GM19193 (cell line): ENCODE data around the gene FOXJ2.

ENCODE experiments used
- POLR2A ChIP-seq: IDR thresholded peaks from 4 replicates; pipeline ENCODE4 v1.6.1; 2011; ENCODE audit not compliant: insufficient read depth, insufficient read length; ENCODE audit errors: extremely low read depth

FOXJ2 gene

DNA sequence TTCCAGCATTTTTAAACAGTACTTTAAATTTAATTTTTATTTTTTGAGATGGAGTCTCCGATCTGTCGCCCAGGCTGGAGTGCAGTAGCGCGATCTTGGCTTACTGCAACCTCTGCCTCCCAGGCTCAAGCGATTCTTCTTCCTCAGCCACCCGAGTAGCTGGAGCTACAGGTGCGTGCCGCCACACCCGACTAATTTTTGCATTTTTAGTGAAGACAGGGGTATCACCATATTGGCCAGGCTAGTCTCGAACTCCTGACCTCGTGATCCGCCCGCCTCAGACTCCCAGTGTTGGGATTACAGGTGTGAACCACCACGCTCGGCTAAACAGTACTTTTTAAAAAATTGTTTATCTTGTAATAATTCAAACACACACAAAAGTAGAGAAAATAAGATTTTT, 4.2 kb upstream of the FOXJ2 start:
- no peak for TF ChIP-seq POLR2A

DNA sequence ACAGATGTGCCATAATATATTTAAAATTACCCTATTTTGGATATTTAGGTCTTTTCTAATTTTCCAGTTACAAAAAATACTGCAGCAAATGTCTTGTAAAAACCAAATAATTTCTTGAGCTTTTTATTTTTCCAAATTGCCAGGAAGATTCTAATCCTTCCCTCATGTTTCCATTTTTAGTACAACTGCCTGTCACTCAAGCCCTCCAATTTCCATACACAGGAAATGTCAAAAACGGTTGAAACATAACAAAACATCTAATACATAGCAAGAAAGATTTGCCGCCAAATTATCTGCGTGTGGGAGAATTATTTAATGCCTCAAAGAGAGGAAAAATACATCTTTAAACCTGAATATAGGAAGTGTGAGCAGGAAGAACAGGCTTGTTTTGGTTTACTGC, 2.3 kb upstream of the FOXJ2 start:
- TF ChIP-seq POLR2A: no peak

DNA sequence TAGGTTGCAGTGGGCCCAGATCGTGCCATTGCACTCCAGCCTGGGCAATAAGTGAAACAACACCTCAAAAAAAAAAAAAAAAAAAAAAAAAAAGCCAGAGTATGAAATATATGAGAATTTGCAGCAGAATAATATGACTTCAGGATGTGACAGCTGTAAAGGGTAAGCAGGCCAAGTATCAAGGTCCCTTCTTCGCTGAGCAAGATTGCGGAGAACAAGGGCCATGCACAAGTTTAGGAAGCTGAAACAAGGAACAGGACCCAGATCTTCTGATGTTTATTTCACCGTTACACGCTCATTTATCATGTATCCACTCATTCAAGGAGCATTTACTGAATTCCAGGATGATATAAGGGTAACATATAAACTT, 659 bp upstream of the FOXJ2 start:
- TF ChIP-seq POLR2A: no peak

DNA sequence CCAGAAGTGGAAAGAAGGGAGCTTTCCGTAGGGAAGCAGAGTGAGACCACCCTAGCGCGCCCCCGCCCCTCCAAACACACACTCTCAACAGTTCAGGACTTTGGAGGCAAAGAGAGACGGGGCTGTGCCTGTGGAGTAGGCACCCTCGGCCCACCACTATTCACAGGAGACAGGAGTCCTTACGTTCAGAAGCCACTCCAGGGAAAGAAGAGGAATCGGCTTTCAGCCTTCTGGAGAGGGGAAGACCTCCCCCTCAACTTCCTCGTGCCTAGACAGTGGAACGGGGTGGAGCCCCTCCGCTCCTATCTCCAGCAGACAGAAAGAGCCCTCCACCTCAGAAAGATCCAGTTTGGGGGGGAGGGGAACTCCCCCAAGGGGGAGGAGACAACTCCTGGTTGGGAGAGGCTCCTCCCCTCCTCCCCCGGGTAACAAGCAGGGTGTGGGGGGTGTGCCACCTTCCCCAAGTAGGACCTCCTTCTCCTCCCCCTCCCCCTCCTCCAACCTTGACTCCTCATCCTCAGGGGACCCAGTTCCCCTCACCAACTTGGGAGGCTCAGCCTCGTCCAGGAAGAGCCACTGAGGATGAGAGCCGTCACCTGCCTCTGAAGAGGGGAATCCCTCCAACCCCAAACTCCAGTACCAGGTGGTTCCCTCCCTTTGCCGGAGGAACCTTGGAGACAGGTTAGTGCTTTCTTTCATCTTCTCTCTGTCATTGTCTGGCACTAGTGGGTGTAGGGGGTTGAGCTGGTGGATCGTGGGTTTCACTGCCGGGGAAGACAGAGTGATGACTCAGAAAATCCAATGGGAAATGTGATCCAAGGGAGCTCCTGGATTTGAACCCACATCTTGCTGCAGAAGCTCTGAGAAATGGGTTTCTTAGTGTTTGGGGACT, 883 bp downstream of the FOXJ2 start:
- TF ChIP-seq POLR2A: no peak

DNA sequence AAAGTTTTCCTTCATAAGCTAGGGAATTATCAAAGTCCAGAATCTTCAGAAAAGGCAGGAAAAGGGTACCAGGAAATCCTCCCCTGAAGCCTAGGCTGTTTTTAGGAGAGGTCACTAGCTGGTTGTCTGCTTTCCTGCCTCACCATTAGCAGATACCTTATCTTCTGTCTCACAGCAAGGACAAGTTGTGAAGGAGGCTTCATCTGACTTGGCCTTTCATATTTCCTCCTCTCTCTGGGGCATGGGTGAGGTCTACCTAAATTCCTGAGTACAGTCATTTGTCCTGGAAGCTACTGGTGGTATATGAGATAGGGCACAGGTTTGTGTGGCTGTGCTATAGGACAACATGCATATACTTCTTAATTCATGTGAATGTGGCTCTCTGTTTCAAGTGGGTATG, 2.3 kb downstream of the FOXJ2 start:
- TF ChIP-seq POLR2A: no peak

DNA sequence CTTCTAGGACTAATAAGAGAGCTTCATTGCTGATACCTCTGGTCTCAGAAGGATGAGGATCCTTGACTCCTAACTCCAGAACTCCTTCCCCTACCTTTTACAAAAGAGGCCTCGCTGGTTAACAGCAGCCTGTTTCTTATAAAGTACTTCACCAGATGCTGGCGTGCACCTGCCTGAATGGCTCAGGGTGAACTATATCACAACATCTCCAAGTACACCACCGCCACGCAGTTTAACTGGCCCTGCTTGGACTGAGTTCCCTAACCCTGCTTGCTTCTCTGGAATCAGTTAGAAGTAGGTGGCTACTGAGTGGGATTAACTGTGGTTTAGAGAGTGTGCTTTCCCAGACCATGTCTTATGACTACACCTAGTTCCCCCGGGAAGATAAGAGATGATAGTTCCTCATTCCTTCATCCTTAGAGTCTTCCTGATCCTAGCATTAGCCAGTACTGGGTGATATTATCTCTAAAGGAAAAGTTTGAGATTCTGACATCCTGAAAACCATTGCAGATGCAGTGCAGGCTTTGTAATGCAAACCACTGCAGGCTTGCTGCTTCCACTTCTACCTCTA, 3.0 kb downstream of the FOXJ2 start:
- no peak for TF ChIP-seq POLR2A

DNA sequence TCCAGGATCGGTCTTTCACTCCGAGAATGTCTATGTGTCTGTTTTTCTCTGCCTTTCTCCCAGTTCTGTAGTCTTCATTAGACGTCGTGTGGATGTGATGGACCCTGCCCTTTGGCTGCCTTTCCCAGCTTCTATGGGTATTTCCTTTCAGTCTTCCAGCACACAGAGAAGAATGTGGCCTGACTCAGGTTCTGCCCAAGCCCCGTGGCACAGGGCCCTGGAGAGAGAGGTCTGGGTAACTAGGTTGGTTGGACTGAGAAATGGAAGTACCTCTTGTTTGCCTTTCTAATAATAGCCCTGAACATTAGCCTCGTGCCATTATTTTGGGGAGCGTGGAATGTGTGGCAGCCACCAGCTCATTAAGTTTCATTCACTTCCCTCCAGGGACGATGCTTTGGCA, 3.8 kb downstream of the FOXJ2 start:
- TF ChIP-seq POLR2A: no peak

DNA sequence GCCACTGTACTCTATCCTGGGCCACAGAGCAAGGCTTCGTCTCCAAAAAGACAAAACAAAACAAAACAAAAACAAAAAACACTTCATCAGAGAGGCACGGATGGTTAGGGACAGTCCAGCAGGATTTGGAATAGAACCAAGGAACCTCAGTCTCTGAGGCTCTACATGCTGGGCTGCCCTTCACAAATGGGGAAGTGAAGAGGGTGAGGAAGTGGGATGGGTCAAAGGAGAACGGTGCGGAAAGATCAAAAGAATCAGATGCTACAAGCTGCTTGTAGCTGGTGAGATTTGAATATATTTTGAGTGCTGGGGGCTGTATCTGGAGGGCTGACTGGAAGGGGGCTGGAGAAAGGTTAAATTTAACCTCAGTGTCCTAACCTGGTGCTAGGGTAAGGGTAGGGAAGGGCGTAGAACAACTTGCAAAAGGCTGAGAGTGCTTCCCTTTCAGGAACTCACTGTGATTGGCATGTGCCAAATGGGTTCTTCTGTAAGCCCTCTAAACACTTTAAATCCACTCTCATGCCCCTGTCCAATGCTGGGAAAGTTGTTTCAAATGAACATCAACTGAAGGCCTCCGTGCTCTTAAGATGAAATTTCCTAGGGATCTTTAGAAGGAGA, 4.6 kb downstream of the FOXJ2 start:
- no peak for TF ChIP-seq POLR2A

DNA sequence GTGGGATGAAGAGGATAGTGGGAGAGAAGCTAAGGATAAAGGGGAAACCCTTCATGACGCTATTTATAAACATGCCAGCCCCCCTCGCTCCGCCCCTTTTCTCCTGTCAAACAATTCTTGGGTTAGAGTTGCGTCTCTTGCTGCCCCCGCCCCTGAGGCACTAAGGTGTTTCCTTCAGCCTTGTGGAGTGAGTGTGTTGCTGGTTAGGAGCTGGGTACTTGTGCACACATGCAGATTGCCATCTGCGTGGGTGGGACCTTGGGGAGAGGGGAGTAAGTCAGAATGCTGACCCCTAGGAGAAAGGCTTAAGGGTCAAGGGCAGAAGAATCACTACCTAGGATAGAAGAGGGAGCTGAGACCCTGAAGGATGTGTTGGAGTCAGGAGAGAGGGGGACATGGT, 5.4 kb downstream of the FOXJ2 start:
- TF ChIP-seq POLR2A: no peak

DNA sequence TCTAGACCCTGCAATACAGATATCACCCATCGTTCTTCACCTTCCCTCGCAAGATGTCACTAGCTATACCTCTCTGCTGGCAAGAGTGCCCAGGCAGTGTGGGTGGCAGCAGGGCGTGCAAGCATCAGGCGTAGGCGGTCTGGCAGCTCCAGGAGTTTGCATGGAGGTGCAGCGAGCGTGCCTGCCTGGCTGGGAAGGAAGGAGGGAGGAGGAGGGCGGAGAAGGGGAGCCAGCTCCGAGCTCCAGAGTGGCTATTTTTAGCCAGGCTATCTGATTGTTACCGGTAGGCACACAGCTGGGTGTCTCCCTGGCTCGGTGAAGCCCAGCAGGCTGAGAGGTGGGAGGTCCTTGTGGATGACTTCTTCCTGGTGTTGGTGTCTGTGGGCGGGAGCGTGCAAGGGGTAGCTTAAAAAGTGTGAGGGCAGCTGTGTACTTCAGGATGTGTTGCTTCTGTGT, 6.2 kb downstream of the FOXJ2 start:
- TF ChIP-seq POLR2A: no peak

DNA sequence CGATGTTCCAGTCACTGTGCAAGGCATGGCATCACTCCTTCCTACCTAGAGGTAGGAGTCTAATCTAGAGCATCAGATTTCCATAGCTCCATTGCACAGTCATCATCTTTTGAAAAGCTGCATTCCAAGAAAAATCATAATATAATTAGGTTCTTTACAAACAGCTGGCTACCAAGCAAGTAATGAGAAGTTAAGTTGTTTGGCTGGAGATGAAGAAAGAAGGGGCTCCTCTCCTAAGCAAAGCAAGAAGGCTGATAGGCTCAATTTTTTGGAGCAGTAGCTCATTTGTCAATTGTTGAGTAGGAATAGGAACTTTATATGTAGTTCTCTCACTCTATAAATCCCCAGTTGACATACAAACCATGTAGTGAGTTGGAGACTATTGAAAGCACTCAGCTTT, 8.3 kb downstream of the FOXJ2 start:
- no peak for TF ChIP-seq POLR2A

DNA sequence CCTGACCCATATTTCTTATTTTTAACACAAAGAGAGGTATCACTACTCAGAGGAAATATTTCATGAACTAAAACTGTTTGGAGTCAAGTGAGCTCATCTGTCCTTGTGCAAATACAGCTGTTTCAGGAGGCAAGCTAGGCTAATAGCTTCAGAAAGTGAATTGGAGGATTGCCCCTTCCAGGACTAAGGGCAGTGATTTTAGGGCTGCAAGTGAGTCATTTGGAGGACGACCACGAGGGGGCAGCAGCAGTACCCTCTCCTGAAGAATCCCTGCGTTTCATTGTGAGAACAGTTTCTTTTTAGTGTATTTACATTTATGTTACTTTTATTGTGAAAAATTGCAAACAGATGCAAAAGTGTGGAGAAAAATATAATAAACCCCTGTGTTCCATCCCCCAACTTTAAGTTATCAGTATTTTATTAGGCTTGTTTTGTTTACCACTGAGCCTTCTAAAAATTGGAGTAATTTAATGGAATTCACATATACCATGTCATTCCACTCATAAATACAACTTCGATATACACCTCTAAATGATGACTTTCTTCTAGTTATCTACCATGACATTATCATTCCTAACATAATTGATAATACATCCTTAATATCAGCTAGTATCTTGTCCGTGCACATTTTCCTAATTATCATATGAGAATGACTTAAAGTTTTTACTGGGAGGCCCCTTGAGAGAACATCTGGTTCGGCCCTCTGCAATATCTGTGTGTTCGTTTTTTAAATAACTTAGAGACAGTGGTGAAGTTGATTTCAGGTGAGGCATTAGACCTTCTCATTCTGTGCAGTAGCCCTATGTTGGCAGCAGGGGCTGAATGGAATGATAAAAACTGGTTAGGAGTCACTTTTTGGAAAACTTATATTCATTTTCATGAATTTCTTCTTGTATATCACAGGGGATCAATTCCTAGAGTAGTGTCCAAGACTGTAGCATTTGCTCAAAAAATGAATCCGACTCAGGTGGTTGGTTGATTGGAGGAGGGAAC, 13.7 kb downstream of the FOXJ2 start:
- no peak for TF ChIP-seq POLR2A

DNA sequence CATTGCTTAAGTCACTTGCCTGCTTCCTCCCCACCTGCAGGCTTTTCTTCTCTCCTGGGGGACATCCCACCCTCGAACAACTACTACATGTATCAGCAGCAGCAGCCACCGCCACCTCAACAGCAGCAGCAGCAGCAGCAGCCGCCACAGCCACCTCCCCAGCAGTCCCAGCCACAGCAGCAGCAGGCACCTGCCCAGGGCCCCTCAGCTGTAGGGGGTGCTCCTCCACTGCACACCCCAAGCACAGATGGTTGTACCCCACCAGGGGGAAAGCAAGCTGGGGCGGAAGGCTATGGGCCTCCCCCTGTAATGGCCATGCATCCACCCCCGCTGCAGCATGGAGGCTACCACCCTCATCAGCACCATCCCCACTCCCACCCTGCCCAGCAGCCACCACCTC, 15.3 kb downstream of the FOXJ2 start:
- TF ChIP-seq POLR2A: no peak

DNA sequence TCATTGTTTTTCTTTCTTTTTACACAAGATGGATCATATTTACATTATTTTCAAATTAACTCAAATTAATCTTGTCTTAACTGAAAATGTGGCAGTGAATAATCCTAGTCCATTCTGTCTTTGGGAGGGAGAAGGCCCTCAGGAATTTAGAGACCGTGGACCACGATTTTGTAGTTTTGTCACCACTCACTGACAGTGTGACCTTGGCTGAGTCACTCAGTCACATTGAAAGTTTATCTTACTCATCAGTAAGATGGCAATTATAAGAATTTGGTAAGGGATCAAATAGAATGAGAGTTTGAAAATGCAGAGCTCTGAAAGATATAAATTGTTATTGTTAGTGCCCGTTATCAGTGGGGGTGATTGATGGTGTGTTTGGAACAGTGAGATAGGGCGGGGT, 16.4 kb downstream of the FOXJ2 start:
- no peak for TF ChIP-seq POLR2A
